HG03575 (cell line): ENCODE results near the gene ASB15.

ENCODE experiments used
- ATAC-seq: cut with Tn5 transposase; IDR thresholded peaks from one replicate; pipeline ENCODE4 v1.9.1; 2021; ENCODE audit not compliant: unreplicated experiment, insufficient number of reproducible peaks, low FRiP score; ENCODE audit errors: extremely low read depth

ASB15 gene

GRCh38 chr7:123680580-123680979 is 79.0 kb downstream of the ASB15 start:
- no peak for ATAC-seq

DNA sequence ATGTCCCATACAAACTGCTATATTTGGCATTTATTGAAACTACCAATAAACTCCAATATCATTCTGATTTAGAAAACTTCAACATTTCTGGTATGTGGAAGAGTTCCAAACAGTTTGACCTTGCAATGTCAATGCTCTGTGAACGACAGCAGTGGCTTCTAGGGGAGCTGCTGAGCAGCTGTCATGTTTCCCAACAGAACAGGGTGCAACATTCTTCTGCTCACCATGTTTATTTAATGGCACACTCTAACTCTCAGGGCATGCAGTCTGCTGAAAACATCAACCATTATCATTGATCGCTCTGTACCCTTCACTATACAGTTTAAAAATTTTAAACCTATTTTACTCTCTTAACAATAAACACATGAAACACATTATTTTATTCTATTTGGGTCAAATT is 79.9 kb downstream of the ASB15 start:
- ATAC-seq = no peak

- ATAC-seq = no peak
These were observed 81.1 kb downstream of the ASB15 start for GRCh38 chr7:123682690-123683089.

- no peak for ATAC-seq
These were observed 85.5 kb downstream of the ASB15 start for GRCh38 chr7:123687161-123687560.

DNA sequence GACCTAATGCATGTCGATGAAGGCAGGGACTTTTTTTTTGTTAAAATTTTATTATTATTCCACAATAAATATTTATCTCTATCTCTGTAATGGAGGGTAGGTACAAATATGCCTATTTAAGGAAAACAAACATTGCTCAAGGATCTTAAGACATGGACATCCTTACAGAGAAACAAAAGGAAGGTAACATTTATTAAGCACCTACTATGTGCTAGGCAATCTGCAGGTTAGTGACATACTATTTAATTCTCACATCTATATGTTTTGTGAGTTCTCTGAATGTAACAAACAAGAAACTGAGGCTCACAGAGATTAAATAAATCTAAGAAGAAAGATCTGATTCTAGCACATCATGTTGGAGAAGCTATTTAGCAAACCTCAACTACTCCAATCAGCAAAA is 86.1 kb downstream of the ASB15 start:
- no peak for ATAC-seq
